GM10266 (cell line): ENCODE measurements around the gene ETV5.

Source experiments
- DNase-seq: peaks from one replicate; pipeline ENCODE4 v3.0.0; 2012; ENCODE audit errors: extremely low spot score
- TF ChIP-seq, protein P1 (sequence below): IDR thresholded peaks from 2 replicates; pipeline ENCODE4 v1.5.1; 2012; ENCODE audit warnings: mild to moderate bottlenecking, low read depth; ENCODE audit not compliant: control insufficient read depth, insufficient read depth; ENCODE audit errors: missing control alignments

ETV5 gene

DNA sequence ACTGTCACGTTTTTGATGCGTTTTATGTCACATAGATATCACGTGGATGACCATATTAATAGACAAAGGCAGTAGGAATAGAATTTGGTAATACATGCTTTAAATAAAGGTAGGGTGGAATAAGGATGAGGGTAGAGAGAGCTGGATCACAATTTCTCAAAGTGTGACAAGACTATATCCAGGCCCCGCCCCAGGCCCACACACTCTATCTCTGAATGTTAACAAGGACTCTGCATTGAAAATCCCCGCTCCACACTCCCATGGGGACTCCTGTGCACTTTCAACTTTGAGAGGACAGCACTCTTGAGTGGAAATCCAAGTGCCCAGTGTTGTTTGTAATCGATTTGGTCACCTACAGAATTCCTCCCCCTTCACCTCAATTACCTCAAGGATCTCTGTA lies 31.4 kb downstream of the ETV5 start:
- no peak for DNase-seq

DNA sequence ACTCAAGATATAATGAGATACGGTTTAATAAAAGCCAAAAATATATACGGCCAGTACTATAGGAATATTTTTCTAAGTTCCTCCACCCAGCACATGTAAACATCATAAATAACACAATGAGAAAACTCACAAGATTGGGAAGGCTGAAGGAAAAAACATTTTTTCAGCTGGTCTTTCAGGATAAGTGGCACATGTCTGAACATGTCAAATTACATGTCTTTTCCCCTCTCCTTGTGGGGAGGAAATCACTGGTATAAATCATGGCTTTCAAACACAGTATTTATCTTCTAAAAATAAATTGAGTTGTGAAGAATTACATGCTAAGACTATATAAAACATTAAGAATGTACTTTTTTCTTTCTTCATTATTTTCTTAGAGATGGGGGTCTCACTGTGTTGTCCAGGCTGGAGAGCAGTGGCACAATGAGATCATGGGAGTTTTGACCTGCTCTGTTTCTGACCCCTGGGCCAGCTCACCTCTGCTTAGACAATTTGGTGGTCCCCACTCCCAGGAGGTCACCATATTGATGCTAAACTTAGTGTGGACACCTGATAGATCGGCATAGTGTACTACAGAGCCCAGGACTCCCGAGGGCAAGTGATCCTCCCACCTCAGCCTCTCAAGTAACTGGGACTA lies 32.8 kb downstream of the ETV5 start:
- TF ChIP-seq, protein P1, sequence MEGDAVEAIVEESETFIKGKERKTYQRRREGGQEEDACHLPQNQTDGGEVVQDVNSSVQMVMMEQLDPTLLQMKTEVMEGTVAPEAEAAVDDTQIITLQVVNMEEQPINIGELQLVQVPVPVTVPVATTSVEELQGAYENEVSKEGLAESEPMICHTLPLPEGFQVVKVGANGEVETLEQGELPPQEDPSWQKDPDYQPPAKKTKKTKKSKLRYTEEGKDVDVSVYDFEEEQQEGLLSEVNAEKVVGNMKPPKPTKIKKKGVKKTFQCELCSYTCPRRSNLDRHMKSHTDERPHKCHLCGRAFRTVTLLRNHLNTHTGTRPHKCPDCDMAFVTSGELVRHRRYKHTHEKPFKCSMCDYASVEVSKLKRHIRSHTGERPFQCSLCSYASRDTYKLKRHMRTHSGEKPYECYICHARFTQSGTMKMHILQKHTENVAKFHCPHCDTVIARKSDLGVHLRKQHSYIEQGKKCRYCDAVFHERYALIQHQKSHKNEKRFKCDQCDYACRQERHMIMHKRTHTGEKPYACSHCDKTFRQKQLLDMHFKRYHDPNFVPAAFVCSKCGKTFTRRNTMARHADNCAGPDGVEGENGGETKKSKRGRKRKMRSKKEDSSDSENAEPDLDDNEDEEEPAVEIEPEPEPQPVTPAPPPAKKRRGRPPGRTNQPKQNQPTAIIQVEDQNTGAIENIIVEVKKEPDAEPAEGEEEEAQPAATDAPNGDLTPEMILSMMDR: no peak
- DNase-seq: no peak

More for the DNA sequence above, 31.4 kb downstream of the ETV5 start:
- TF ChIP-seq, protein P1: no peak

DNA sequence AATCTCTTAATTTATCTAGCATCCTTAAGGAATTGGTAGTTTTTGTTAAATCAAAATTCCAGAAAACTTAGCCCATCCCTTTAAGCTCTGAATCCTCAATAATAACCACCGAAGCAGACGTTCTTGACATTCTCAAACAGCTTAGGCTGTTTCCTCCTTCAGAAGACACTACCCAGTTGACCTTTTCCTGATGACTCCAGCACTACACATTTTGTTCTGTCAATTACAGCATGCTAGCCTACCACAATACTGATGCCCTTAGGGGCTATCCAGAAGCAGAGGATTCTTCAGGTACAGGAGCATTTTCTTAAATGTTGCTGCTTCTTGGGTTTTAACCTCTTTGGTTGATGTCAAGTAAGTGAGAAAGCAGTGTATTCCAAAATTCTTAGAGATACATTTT lies 33.4 kb downstream of the ETV5 start:
- no peak for DNase-seq
- TF ChIP-seq, protein P1: no peak

DNA sequence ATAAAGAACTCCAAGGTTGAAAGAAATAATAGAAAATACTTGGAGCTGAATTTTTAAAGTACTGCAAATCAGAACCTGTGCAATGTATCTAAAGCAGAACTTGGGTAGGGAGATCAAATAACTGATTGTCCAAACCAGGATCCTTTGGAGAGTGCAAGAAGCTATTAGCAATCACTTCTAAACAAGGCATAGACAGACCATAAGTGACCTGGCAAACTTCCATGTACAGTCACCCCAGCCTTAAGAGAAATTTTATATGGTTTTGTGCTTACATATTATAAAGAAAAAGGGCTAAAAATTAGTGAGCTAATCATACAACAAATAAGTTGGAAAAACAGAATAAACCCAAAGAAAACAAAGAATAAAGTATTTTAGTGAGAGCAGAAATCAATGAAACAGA lies 35.2 kb downstream of the ETV5 start:
- TF ChIP-seq, protein P1: no peak
- DNase-seq: no peak

DNA sequence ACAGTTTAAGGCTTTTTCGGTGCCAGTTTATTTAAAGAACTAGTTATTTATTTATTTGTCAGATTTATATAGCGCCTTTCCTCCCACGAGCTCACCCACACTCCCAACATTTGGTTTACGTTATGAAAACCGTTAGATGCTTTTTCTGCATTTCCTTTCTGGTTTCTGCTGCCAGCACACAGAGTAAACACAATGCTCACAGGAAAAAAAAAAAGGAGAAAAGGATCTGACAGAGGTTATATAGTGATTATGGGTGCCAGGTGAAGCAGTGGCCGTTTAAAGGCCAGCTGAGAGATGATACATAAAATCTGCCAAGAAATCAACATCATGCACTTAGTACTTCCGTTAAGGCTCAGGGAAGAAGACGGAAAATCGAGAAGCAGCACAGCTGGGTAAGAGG lies 37.9 kb downstream of the ETV5 start:
- no peak for DNase-seq
- TF ChIP-seq, protein P1: no peak

DNA sequence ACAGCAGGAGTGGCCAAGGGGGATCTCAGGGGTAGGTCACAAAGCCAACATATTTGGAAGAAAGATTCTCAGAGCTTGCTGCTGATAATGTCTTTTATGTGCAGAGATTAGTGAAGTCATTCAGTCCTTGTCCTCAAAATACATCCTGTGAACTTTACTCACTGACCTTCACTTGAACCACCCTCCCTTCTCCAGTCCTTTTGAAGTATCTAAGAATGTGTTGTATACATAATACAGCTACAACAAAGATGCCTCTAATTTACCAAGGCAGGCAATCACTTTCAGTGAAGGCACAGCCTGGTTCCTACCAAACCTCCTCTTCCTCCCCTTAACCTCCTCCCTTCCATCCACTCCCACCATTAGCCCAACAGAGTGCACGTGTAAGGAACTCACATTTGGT lies 38.3 kb downstream of the ETV5 start:
- TF ChIP-seq, protein P1: no peak
- no peak for DNase-seq

DNA sequence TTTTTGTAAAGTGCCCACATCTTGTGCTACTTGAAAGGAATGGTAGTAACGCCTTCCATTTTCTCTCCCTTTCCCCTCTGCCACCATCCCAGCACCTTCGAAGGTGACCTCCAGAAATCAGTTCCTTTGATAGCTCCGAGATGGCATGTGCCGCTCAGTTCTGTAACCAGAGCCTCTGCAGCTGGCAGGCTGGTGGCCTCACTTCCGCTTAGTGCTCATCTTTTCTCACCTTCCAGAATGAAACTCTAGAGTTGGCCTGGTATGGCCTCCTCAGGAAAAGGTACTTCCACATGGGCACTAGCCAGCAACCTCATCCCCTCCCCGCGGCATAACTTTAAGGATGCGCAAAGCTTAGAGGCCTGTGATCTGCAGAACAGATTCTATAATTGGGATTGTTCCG lies 38.8 kb downstream of the ETV5 start:
- DNase-seq: no peak
- TF ChIP-seq, protein P1: no peak
